SH-SY5Y (cell line): ENCODE measurements around the gene SPP1.

Experiments
- GATA2 ChIP-seq: IDR thresholded peaks from 2 replicates; pipeline ENCODE4 v1.6.1; 2011; ENCODE audit warnings: mild to moderate bottlenecking, low read depth, low read length
- GATA3 ChIP-seq: IDR thresholded peaks from 2 replicates; pipeline ENCODE4 v1.6.1; 2011; ENCODE audit warnings: low read depth, mild to moderate bottlenecking, low read length, moderate library complexity

SPP1 gene

DNA sequence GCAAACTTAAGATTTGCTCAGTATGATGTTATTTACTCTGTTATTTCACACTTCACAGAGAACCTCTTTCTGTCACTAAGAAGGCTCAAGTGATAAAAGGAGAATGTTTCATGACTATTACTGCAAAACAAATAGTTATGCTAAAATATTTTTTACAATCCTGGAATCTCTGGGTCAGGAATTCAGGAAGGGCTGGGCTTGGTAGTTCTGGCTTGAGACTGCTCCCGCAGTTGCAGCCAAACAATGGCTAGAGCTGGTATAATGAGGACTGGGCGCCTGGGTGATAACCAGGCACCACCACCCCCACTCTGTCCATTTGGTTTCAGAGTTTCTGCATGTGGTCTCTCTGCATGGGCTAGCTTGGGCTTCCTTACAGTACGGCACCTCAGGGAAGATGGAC, 28.7 kb upstream of the SPP1 start:
- TF ChIP-seq GATA2 = no peak
- TF ChIP-seq GATA3 = no peak

DNA sequence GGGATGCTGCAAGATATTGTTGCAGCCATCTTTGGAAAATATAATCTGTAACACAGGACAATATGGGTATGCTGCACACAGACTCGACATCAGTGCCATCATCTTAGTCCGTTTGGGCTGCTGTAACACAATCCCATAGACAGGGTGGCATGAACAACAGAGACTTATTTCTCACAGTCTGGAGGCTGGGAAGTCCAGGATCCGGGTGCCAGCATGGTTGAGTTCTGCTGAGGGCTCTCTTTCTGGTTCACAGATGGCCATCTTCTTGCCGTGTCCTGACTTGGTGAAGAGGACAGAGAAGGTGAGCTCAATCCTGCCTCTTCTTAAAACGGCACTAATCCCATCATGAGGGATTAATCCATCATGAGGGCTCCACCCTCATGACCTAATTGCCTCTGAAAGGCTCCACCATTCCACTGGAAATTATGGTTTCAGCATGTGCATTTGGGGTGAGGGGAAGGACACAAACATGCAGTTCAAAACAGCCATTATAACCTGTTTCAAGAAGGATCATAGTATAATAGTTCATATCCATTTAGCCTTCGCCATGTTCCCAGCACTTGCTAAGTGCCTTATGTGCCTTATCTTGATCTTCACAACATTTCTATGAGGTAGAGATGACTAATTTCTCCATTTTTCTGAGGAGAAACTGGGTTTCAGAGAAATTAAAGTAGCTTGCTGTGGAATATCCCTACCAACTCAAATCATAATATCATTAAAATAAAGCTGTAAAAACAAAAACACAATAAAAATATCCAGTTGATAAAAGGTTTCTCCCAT, 27.9 kb upstream of the SPP1 start:
- no peak for TF ChIP-seq GATA3
- no peak for TF ChIP-seq GATA2

GRCh38 chr4:87949961-87950360, 25.6 kb upstream of the SPP1 start:
- TF ChIP-seq GATA3 (no peak), GATA2 (no peak)

- TF ChIP-seq GATA3 (no peak), GATA2 (no peak)
Measured at GRCh38 chr4:87950493-87950892, 25.0 kb upstream of the SPP1 start.

DNA sequence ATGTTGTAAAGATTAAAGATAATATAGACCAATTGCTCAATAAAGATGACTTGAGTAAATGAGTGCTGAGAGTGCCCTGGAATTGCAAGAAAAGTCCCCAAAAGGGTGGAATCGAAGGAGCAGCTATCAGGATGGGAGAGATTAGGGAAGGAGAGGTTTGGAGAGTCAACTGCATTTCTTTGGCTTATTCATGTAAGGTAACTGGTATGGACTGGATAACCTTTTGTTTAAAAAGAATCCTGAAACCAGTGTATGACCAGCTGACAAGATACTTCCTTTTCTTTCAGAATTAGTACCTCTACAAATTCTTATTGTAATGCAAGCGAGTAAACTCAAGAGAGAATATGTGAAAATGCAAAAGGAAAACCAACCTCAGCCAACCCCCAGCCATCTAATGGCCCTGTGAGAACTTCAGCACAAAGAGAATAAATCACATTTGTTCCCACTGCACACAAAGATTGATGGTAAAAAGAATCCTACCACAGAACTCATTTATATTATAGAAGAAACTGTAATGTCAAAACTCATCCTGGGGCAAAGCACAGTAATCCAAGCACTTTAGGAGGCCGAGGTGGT, 24.5 kb upstream of the SPP1 start:
- TF ChIP-seq GATA3 = no peak
- no peak for TF ChIP-seq GATA2

GRCh38 chr4:87953826-87954225, 21.7 kb upstream of the SPP1 start:
- TF ChIP-seq GATA3 (no peak), GATA2 (no peak)

DNA sequence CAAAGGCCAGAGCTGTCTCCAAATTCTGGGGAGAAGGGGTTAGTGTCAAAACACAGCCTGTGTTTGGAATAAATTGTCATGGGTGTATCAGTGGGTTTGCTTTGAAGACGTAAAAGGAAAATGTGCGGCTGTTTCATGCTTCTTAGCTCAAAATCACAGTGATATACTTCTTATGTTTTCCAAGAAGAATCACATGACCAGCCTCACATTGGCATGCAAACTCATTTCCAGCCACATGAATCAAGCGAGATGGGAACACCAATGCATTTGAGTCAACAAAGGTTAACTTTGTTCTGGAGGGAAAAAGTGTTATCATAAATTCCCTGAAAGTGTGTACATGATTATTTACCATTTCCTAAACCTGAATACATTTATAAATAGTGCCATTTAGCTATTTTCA, 19.0 kb upstream of the SPP1 start:
- TF ChIP-seq GATA3 (no peak), GATA2 (no peak)

DNA sequence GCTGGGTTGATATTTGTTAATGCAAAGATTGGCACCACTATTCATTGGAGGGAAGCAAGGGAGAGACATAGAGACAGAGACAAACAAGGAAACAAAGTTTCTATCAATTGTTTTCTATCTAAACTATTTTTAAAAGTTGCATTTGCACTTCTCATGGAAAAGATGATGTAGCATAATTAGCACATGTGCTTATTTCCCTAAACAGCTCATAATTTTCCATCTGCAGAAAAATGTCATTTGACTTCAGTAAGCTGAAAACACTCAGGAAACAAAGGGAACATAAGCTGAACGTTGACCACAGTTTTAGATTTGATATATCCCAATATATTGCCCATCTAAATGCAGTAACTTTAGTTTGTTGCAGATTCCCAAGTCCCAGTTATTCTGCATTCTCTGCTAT, 18.5 kb upstream of the SPP1 start:
- TF ChIP-seq GATA3 (no peak), GATA2 (no peak)

- no peak for TF ChIP-seq GATA3
- TF ChIP-seq GATA2 = no peak
Measured at GRCh38 chr4:87961993-87962392, 13.5 kb upstream of the SPP1 start.

GRCh38 chr4:87962398-87963146, 12.9 kb upstream of the SPP1 start:
- TF ChIP-seq GATA2 (no peak), GATA3 (no peak)

- TF ChIP-seq GATA3 = no peak
- no peak for TF ChIP-seq GATA2
Measured at GRCh38 chr4:87965501-87965975, 10.0 kb upstream of the SPP1 start.

GRCh38 chr4:87966095-87966496, 9.4 kb upstream of the SPP1 start:
- no peak for TF ChIP-seq GATA2
- TF ChIP-seq GATA3 = no peak

GRCh38 chr4:87967193-87967592, 8.3 kb upstream of the SPP1 start:
- TF ChIP-seq GATA2 (no peak), GATA3 (no peak)

- TF ChIP-seq GATA2 = no peak
- TF ChIP-seq GATA3 = no peak
Measured at GRCh38 chr4:87970121-87970520, 5.4 kb upstream of the SPP1 start.

DNA sequence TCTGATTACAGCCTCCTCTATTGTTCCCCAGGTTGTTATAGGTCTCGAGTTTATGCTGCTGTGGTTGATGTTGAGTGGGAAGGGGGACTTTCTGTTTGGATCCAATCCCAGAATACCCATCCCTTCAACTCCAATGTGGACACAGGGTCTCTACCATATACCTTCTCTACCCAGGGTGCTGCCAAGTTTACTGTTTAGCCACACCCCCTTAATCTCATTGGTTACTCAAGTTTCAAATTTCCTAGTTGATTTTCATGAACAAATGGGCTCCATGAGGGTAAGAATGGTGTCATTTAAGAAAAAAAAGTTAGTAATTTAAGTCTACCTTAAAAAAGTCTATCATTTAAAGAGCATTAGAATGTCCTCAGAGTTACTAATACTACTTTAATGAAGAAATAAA, 3.6 kb upstream of the SPP1 start:
- TF ChIP-seq GATA2 (no peak), GATA3 (no peak)

- TF ChIP-seq GATA2 (no peak), GATA3 (no peak)
Measured at GRCh38 chr4:87973283-87974169, 2.0 kb upstream of the SPP1 start.
